Endothelial cell of umbilical vein (primary cell): ENCODE data around the gene HOXC5. TPM values are rescaled to one million over a fixed set of nuclear protein-coding genes. Genes with fewer than 3 reads are reported as not detected.

Experiments
- BruUV-seq: library from RNA; stranded (reverse); fragments of 400-500 nt; replicated peaks from 2 replicates; lab custom pipeline; 2021; lab: Mats Ljungman, UMichigan
- CTCF ChIA-PET: fragments of 300-600, 350-600 bp; sonication (Branson Sonifier 250); formaldehyde crosslinking; loops from one replicate; lab custom pipeline; 2021; ENCODE audit warnings: antibody characterized with exemption, inconsistent platforms; lab: Charles Lee
- POLR2A ChIA-PET: fragments of 300-600, 350-600 bp; sonication (Branson Sonifier 250); formaldehyde crosslinking; loops from one replicate; lab custom pipeline; 2021; ENCODE audit warnings: antibody characterized with exemption, inconsistent platforms; lab: Charles Lee
- DNase-seq: peaks from one replicate; pipeline ENCODE4 v3.0.0-alpha.2; 2011; ENCODE audit warnings: low read depth, low spot score
- FAIRE-seq: peaks from 2 replicates; lab custom pipeline; 2011; peaks lifted over from hg19 to GRCh38; lab: Jason Lieb, UNC
- H2AFZ ChIP-seq: 2 replicates; pipeline ENCODE4 v1.6.0; 2012; ENCODE audit warnings: low read depth, low read length, control low read depth, inconsistent platforms
- H3K27ac ChIP-seq: 2 replicates; pipeline ENCODE4 v1.5.1; 2011; ENCODE audit warnings: low read depth, mild to moderate bottlenecking, control low read depth, low read length, moderate library complexity; ENCODE audit not compliant: insufficient read depth
- H3K27me3 ChIP-seq, 2 experiments: 2 replicates each; pipeline versions ENCODE4 v1.6.0 to v1.6.1; 2011; ENCODE audit warnings: low read length in 2 of 2, mixed read lengths in 1 of 2; ENCODE audit not compliant: control insufficient read depth in 2 of 2, insufficient read depth in 2 of 2
- H3K36me3 ChIP-seq, 2 experiments: 2 replicates in 1 of 2; 3 replicates in 1 of 2; pipeline ENCODE4 v1.5.1; 2011; ENCODE audit warnings: low read length in 2 of 2, mild to moderate bottlenecking in 1 of 2, moderate library complexity in 1 of 2; ENCODE audit not compliant: control insufficient read depth in 2 of 2, insufficient read depth in 2 of 2; ENCODE audit errors: extremely low read depth in 1 of 2
- H3K4me1 ChIP-seq: 3 replicates; pipeline ENCODE4 v1.5.1; 2011; ENCODE audit warnings: mild to moderate bottlenecking, low read length; ENCODE audit not compliant: control insufficient read depth, insufficient read depth; ENCODE audit errors: extremely low read depth
- H3K4me2 ChIP-seq: 2 replicates; pipeline ENCODE4 v1.6.1; 2011; ENCODE audit warnings: low read length, control low read depth, mixed read lengths; ENCODE audit not compliant: insufficient read depth
- H3K4me3 ChIP-seq, 3 experiments: fragments of 200-600 bp in 1 of 3; sonication (generic), shearing (Covaris generic) in 1 of 3; replicated peaks in 1 of 3; 2 replicates each; pipeline ENCODE4 v1.5.1; 2011 to 2016; ENCODE audit warnings: control low read depth in 3 of 3, low read length in 3 of 3, mild to moderate bottlenecking in 2 of 3, inconsistent platforms in 1 of 3, low read depth in 1 of 3, moderate library complexity in 1 of 3; ENCODE audit not compliant: insufficient read depth in 1 of 3
- H3K79me2 ChIP-seq: 2 replicates; pipeline ENCODE4 v1.6.0; 2012; ENCODE audit warnings: low read length, inconsistent platforms; ENCODE audit not compliant: control insufficient read depth, insufficient read depth
- H3K9ac ChIP-seq: replicated peaks from 2 replicates; pipeline ENCODE3; 2011; ENCODE audit warnings: low read length, control low read depth; ENCODE audit not compliant: insufficient read depth; ENCODE audit errors: extremely low read depth
- H3K9me1 ChIP-seq: replicated peaks from 3 replicates; pipeline ENCODE4 v1.6.0; 2011; ENCODE audit warnings: mild to moderate bottlenecking, low read length; ENCODE audit not compliant: control insufficient read depth, insufficient read depth; ENCODE audit errors: extremely low read depth
- H3K9me3 ChIP-seq: replicated peaks from 2 replicates; pipeline ENCODE4 v1.5.1; 2012; ENCODE audit warnings: low read length, inconsistent platforms; ENCODE audit not compliant: control insufficient read depth, insufficient read depth
- H4K20me1 ChIP-seq: replicated peaks from 2 replicates; pipeline ENCODE3; 2011; ENCODE audit warnings: mild to moderate bottlenecking, low read length; ENCODE audit not compliant: control insufficient read depth, insufficient read depth; ENCODE audit errors: extremely low read depth
- EZH2 ChIP-seq: IDR thresholded peaks from 2 replicates; pipeline ENCODE4 v1.6.1; 2012; ENCODE audit warnings: borderline replicate concordance, low read depth, mild to moderate bottlenecking, moderate library complexity, low read length, inconsistent platforms; ENCODE audit not compliant: severe bottlenecking
- FOS ChIP-seq: IDR thresholded peaks from 2 replicates; pipeline ENCODE4 v1.6.1; 2011; ENCODE audit warnings: mild to moderate bottlenecking, low read length, moderate library complexity, borderline replicate concordance; ENCODE audit not compliant: insufficient read depth
- GATA2 ChIP-seq: IDR thresholded peaks from 2 replicates; pipeline ENCODE4 v1.7.0; 2011; ENCODE audit warnings: low read depth, mild to moderate bottlenecking, moderate library complexity, mixed read lengths, low read length; ENCODE audit not compliant: insufficient read length, insufficient read depth
- JUN ChIP-seq: IDR thresholded peaks from 2 replicates; pipeline ENCODE4 v1.6.1; 2011; ENCODE audit warnings: borderline replicate concordance, low read depth; ENCODE audit not compliant: insufficient read length, insufficient read depth
- MYC ChIP-seq: IDR thresholded peaks from one replicate; pipeline ENCODE4 v1.6.1; 2011; ENCODE audit warnings: mild to moderate bottlenecking, low read depth, low read length
- POLR2A ChIP-seq: IDR thresholded peaks from 2 replicates; pipeline ENCODE4 v1.6.1; 2012; ENCODE audit warnings: low read depth, mild to moderate bottlenecking, control low read depth, low read length
- POLR2AphosphoS5 ChIP-seq: IDR thresholded peaks from 2 replicates; pipeline ENCODE4 v1.6.1; 2012; ENCODE audit warnings: low read depth, mild to moderate bottlenecking, control low read depth, low read length, moderate library complexity; ENCODE audit not compliant: insufficient read depth
- dilution Hi-C: fragments of 300-500 bp; cut with MboI; formaldehyde crosslinking; loops from one replicate; pipeline ENCODE4 v1.15.0; 2019; ENCODE audit warnings: low sequenced_read_pairs; ENCODE audit not compliant: extremely low pct_ligation_motif_present
- intact Hi-C: fragments of 100-400 bp; cut with micrococcal nuclease; formaldehyde crosslinking; loops from one replicate; pipeline ENCODE4 v1.10.0; 2022
- polyA plus RNA-seq, 4 experiments: library from polyadenylated mRNA; depleted of rRNA in 3 of 4; stranded (reverse) in 3 of 4; unstranded in 1 of 4; fragments of >200 nt; gene quantifications; 2 replicates each; pipeline versions ENCODE4 v1.2.1 to v1.2.3, GENCODE V29; 2011 to 2012; ENCODE audit warnings: missing spikeins in 1 of 4
- total RNA-seq: library from RNA; stranded (reverse); gene quantifications from 2 replicates; pipeline ENCODE4 v1.2.3, GENCODE V29; 2021
- TF ChIP-seq, protein P1 (sequence below), 2 donors: IDR thresholded peaks; 1 replicate in 1 of 2; 2 replicates in 1 of 2; pipeline ENCODE4 v1.5.1; 2011; ENCODE audit warnings: low read length in 2 of 2, mild to moderate bottlenecking in 2 of 2, moderate library complexity in 2 of 2, control low read depth in 1 of 2, inconsistent platforms in 1 of 2, low read depth in 1 of 2; ENCODE audit not compliant: insufficient read depth in 1 of 2; ENCODE audit errors: extremely low read depth in 1 of 2
- TF ChIP-seq, protein P2 (sequence below): IDR thresholded peaks from 2 replicates; pipeline ENCODE4 v1.6.1; 2011; ENCODE audit not compliant: insufficient read depth, insufficient read length

HOXC5 gene
- total and polyA plus RNA-seq, 2 donors (not counting 3 experiments of a cell fraction or from before 2014, with no cell fraction given), result not detected

DNA sequence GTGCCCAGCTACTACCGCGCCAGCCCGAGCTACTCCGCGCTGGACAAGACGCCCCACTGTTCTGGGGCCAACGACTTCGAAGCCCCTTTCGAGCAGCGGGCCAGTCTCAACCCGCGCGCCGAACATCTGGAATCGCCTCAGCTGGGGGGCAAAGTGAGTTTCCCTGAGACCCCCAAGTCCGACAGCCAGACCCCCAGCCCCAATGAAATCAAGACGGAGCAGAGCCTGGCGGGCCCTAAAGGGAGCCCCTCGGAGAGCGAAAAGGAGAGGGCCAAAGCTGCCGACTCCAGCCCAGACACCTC is 47.2 kb upstream of the HOXC5 start:
- Histone ChIP-seq H3K4me3 (no peak overlapping the region), H3K4me2 (no peak overlapping the region), H3K4me1 (no peaks in the 10 kb centered on the region), H3K27me3 (peaks cover 91 to 93% of the 10 kb centered on the region in 2 experiments), H3K36me3 (no peaks in the 10 kb centered on the region), H3K27ac (no peak overlapping the region), H4K20me1 (no peaks in the 10 kb centered on the region), H3K9ac (no peak overlapping the region), H3K9me1 (no peaks in the 10 kb centered on the region), H3K9me3 (no peaks in the 10 kb centered on the region), H3K79me2 (no peaks in the 10 kb centered on the region), H2AFZ (no peak overlapping the region)
- dilution Hi-C loops (no loop called here), intact Hi-C loops (loop anchor here (1.0 to 5.0 kb wide), 2 partner anchors 216 to 283 kb away; no protein-coding TSS in a partner anchor)
- no TSS peak for BruUV-seq
- POLR2A ChIA-PET, result no interaction called here
- CTCF ChIA-PET, result interaction anchor here (0.6 to 3.9 kb wide), 9 partner anchors 15 to 227 kb away, joined by 3 to 44 read pairs (median 12); no protein-coding TSS in a partner anchor
- no peak for TF ChIP-seq FOS
- TF ChIP-seq, protein P1, sequence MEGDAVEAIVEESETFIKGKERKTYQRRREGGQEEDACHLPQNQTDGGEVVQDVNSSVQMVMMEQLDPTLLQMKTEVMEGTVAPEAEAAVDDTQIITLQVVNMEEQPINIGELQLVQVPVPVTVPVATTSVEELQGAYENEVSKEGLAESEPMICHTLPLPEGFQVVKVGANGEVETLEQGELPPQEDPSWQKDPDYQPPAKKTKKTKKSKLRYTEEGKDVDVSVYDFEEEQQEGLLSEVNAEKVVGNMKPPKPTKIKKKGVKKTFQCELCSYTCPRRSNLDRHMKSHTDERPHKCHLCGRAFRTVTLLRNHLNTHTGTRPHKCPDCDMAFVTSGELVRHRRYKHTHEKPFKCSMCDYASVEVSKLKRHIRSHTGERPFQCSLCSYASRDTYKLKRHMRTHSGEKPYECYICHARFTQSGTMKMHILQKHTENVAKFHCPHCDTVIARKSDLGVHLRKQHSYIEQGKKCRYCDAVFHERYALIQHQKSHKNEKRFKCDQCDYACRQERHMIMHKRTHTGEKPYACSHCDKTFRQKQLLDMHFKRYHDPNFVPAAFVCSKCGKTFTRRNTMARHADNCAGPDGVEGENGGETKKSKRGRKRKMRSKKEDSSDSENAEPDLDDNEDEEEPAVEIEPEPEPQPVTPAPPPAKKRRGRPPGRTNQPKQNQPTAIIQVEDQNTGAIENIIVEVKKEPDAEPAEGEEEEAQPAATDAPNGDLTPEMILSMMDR (IDR thresholded peaks at IDR 0.05; ENCODE audit: extremely low read depth in 1 of 2, insufficient read depth in 1 of 2, low read depth in 1 of 2, low read length in 2 of 2), result no peak
- no peak for TF ChIP-seq MYC
- no peak for TF ChIP-seq JUN
- TF ChIP-seq, protein P2, sequence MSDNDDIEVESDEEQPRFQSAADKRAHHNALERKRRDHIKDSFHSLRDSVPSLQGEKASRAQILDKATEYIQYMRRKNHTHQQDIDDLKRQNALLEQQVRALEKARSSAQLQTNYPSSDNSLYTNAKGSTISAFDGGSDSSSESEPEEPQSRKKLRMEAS, result no peak
- TF ChIP-seq POLR2A, result no peak
- no peak for TF ChIP-seq GATA2
- TF ChIP-seq EZH2, result no peak
- TF ChIP-seq POLR2AphosphoS5, result no peak
- DNase-seq (no peak), FAIRE-seq (no peak)
